ENCODE data around the gene SUMO3. TPM values are rescaled to one million over a fixed set of nuclear protein-coding genes. Genes with fewer than 3 reads are reported as not detected.

SUMO3 gene
- polyA plus RNA-seq, 1 donor (not counting 4 experiments of a cell fraction or from before 2014, with no cell fraction given) = 115 TPM

DNA sequence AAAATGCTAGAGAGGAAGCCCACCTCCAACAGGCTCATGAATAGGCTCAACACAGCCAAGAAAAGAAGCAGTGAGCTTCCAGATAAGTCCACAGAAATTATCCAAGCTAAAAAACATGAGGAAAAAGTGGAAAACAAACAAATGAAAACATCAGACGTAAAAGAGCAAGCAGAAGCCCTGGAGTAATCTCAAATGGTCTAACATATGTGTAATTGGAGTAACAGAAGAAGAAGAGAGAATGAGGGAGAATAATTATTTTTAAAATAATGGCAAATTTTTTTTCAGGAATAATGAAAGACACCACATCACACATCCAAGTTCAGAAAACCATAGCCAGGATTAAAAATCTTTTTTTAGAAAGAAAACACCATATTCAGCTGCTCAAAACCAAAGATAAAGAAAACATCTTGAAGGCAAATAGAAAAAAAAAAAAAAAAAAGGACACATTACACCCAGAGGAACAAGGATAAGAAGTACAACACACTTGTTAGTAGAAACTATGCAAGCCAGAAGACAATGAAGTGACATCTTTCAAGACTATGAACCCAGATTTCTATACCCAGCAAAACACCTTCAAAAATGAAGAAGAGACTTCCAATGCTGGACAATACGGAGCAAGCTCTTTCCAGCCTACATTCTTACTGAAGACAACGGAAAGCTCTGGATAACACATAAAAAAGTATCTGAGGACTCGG lies 10.6 kb upstream of the SUMO3 start:
- FAIRE-seq = no peak
- no peak overlapping the region for H3K4me2 ChIP-seq (ENCODE audit: control insufficient read depth, extremely low read depth, insufficient read depth, low read depth, low read length)
- no peaks in the 10 kb centered on the region for H4K20me1 ChIP-seq (ENCODE audit: control insufficient read depth, extremely low read depth, insufficient read depth, low read length)
- no peaks in the 10 kb centered on the region for H3K79me2 ChIP-seq (ENCODE audit: control insufficient read depth, insufficient read depth, low read length)
- H3K9me1 ChIP-seq (ENCODE audit: control insufficient read depth, extremely low read depth, insufficient read depth, low read length) = no peaks in the 10 kb centered on the region
- TF ChIP-seq EZH2 (IDR thresholded peaks at IDR 0.05; ENCODE audit: low read length) = no peak
- TF ChIP-seq, protein P1, sequence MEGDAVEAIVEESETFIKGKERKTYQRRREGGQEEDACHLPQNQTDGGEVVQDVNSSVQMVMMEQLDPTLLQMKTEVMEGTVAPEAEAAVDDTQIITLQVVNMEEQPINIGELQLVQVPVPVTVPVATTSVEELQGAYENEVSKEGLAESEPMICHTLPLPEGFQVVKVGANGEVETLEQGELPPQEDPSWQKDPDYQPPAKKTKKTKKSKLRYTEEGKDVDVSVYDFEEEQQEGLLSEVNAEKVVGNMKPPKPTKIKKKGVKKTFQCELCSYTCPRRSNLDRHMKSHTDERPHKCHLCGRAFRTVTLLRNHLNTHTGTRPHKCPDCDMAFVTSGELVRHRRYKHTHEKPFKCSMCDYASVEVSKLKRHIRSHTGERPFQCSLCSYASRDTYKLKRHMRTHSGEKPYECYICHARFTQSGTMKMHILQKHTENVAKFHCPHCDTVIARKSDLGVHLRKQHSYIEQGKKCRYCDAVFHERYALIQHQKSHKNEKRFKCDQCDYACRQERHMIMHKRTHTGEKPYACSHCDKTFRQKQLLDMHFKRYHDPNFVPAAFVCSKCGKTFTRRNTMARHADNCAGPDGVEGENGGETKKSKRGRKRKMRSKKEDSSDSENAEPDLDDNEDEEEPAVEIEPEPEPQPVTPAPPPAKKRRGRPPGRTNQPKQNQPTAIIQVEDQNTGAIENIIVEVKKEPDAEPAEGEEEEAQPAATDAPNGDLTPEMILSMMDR (optimal IDR thresholded peaks at IDR 0.05 in 1 of 3, IDR thresholded peaks at IDR 0.05 in 1 of 3, conservative IDR thresholded peaks at IDR 0.05 in 1 of 3; ENCODE audit: extremely low read depth in 1 of 3, insufficient read depth in 2 of 3, low read length in 3 of 3) = no peak
- peaks cover 4% of the 10 kb centered on the region for H3K9me3 ChIP-seq (ENCODE audit: control insufficient read depth, low read depth, low read length)
- no peak overlapping the region for H2AFZ ChIP-seq (ENCODE audit: control insufficient read depth, low read length)
- no peak overlapping the region for H3K9ac ChIP-seq (ENCODE audit: control insufficient read depth, extremely low read depth, insufficient read depth, low read length)
- no peaks in the 10 kb centered on the region for H3K4me1 ChIP-seq (ENCODE audit: control insufficient read depth, extremely low read depth, insufficient read depth, low read length)
- H3K36me3 ChIP-seq (ENCODE audit: control insufficient read depth in 2 of 2, extremely low read depth in 1 of 2, insufficient read depth in 2 of 2, low read length in 2 of 2) = no peaks in the 10 kb centered on the region
- no peak overlapping the region for H3K27ac ChIP-seq (ENCODE audit: control insufficient read depth, insufficient read depth, low read length)
- no peaks in the 10 kb centered on the region for H3K27me3 ChIP-seq (ENCODE audit: control insufficient read depth, extremely low read depth, insufficient read depth, low read length)
- H3K4me3 ChIP-seq (ENCODE audit: control insufficient read depth in 2 of 3, extremely low read depth in 1 of 3, insufficient read depth in 2 of 3, low read depth in 1 of 3, low read length in 3 of 3) = no peak overlapping the region
- DNase-seq (ENCODE audit: low read depth, low spot score) = no peak
- dilution Hi-C loops (cut with MboI; ENCODE audit: extremely low pct_ligation_motif_present, low sequenced_read_pairs) = no loop called here

DNA sequence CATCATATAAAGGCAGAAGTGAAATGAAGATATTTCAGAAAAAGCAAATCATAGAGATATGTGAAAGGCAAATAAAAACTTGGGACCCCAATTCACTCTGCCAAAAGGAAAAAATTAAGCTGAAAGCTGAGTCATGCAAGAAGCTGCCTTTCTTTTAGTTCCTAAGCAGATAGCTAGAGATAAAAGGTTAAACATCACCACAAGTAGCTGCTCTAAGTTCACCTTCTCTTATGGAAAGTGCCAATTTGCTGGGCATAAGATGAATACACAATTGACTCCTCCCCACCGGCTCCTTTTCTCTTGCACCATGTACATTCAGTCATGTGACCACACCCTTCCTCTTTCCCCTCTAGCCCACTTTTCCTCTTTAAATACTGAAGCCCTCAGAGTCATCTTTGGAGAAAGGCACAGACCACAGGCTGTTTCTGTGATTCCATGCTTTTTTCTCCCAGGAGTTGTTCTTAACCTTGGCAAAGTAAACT lies 5.4 kb upstream of the SUMO3 start:
- Histone ChIP-seq H3K4me3 (ENCODE audit: control insufficient read depth in 2 of 3, extremely low read depth in 1 of 3, insufficient read depth in 2 of 3, low read depth in 1 of 3, low read length in 3 of 3) (no peak overlapping the region), H3K79me2 (ENCODE audit: control insufficient read depth, insufficient read depth, low read length) (no peaks in the 10 kb centered on the region), H3K4me2 (ENCODE audit: control insufficient read depth, extremely low read depth, insufficient read depth, low read depth, low read length) (no peak overlapping the region), H3K36me3 (ENCODE audit: control insufficient read depth in 2 of 2, extremely low read depth in 1 of 2, insufficient read depth in 2 of 2, low read length in 2 of 2) (no peaks in the 10 kb centered on the region), H3K9me3 (ENCODE audit: control insufficient read depth, low read depth, low read length) (peaks cover 5% of the 10 kb centered on the region), H3K27me3 (ENCODE audit: control insufficient read depth, extremely low read depth, insufficient read depth, low read length) (no peaks in the 10 kb centered on the region), H3K9me1 (ENCODE audit: control insufficient read depth, extremely low read depth, insufficient read depth, low read length) (no peaks in the 10 kb centered on the region), H3K4me1 (ENCODE audit: control insufficient read depth, extremely low read depth, insufficient read depth, low read length) (no peaks in the 10 kb centered on the region), H2AFZ (ENCODE audit: control insufficient read depth, low read length) (no peak overlapping the region), H3K9ac (ENCODE audit: control insufficient read depth, extremely low read depth, insufficient read depth, low read length) (no peak overlapping the region), H4K20me1 (ENCODE audit: control insufficient read depth, extremely low read depth, insufficient read depth, low read length) (no peaks in the 10 kb centered on the region), H3K27ac (ENCODE audit: control insufficient read depth, insufficient read depth, low read length) (no peak overlapping the region)
- no peak for FAIRE-seq
- DNase-seq (ENCODE audit: low read depth, low spot score) = no peak
- TF ChIP-seq, protein P1 (optimal IDR thresholded peaks at IDR 0.05 in 1 of 3, IDR thresholded peaks at IDR 0.05 in 1 of 3, conservative IDR thresholded peaks at IDR 0.05 in 1 of 3; ENCODE audit: extremely low read depth in 1 of 3, insufficient read depth in 2 of 3, low read length in 3 of 3) = no peak
- no peak for TF ChIP-seq EZH2 (IDR thresholded peaks at IDR 0.05; ENCODE audit: low read length)
- dilution Hi-C loops (cut with MboI; ENCODE audit: extremely low pct_ligation_motif_present, low sequenced_read_pairs) = no loop called here
